Mucosa of descending colon (tissue), 3 donors: ENCODE measurements around the gene LAMC2. TPM values are rescaled to one million over a fixed set of nuclear protein-coding genes. Genes with fewer than 3 reads are reported as not detected.

Source experiments
- ATAC-seq: fragments of 200-7000 bp; cut with Tn5 transposase; one replicate; pipeline ENCODE4 v1.9.1; 2020; ENCODE audit warnings: mild to moderate bottlenecking, moderate library complexity
- DNase-seq, 3 donors: peaks; one replicate each; pipeline ENCODE4 v3.0.0-alpha.2; 2020
- H3K36me3 ChIP-seq: fragments of 200-600 bp; one replicate; pipeline ENCODE4 v1.8.0; 2021; ENCODE audit warnings: low read depth, mild to moderate bottlenecking
- H3K4me1 ChIP-seq: fragments of 200-600 bp; one replicate; pipeline ENCODE4 v1.8.0; 2021; ENCODE audit warnings: low read depth, mild to moderate bottlenecking
- H3K4me3 ChIP-seq: fragments of 200-600 bp; one replicate; pipeline ENCODE4 v1.8.0; 2021; ENCODE audit warnings: mild to moderate bottlenecking
- H3K9me3 ChIP-seq: fragments of 200-600 bp; one replicate; pipeline ENCODE4 v1.8.0; 2021; ENCODE audit warnings: mild to moderate bottlenecking
- intact Hi-C, 2 donors: fragments of 100-400 bp; cut with DNase I in 1 of 2; cut with micrococcal nuclease in 1 of 2; formaldehyde crosslinking; loops; one replicate each; pipeline versions ENCODE4 v1.11.0 to v1.11.1; 2022; cut with DNase I, micrococcal nuclease
- total RNA-seq, 3 donors: library from RNA; stranded (reverse); fragmentation: NEBNext Ultra II Directional in 2 of 3; extraction: Animal tissue kit (Norgen Biotek cat#: 25700) in 2 of 3; gene quantifications; one replicate each; pipeline versions ENCODE4 v1.2.1 to v1.2.4, GENCODE V29; 2021 to 2023
- TF ChIP-seq, protein P1 (sequence below): fragments of 200-600 bp; IDR thresholded peaks from one replicate; pipeline ENCODE4 v1.8.0; 2022; ENCODE audit warnings: antibody characterized with exemption, mild to moderate bottlenecking
- donor health status: DM: no; HTN: no; CAD: no; lungs with moderate emphysema.
- donor health status: DM: no; HTN: no; CAD: no.
- donor health status: DM: no; HTN: yes; CAD: no.

The LAMC2 gene
- total RNA-seq, 3 donors from 2014 or later = 16.3 to 36.9 (median 31.0) TPM

DNA sequence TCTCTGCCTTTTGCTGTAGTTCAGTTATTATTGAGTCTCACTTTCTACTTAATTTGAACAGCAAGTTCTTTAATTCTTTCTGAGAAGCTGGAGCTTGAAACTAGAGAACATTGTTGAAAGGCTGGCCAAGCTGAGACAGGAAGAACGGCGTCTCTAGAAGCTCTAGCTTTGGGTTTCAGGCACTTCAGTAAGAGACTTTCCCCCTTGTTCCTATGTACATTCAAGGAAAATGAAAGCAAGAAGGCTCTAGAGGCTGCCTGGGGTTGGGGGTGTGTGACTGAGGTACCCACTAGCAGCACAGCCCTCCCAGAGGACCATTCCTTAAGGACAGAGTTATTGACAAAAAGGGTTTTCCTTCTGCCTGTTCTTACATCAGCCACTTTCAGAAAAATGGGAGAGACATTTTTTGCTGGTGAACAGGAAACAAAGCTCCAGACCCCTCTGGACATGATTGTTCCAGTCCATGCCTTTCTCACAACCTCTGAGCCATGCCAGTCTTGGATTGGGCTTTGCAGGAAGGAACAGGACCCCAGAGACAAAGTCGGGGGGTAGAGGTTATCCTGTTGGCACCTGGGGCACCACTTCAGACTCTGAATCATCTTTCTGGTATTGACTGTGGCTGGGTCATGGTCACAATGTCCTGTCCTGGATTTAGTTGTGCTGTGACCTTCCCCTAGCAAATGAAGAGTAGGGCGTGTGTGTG lies 63.1 kb downstream of the LAMC2 start:
- H3K4me3 ChIP-seq = no peak overlapping the region
- ATAC-seq (no peak), DNase-seq (no peak)
- TF ChIP-seq, protein P1, sequence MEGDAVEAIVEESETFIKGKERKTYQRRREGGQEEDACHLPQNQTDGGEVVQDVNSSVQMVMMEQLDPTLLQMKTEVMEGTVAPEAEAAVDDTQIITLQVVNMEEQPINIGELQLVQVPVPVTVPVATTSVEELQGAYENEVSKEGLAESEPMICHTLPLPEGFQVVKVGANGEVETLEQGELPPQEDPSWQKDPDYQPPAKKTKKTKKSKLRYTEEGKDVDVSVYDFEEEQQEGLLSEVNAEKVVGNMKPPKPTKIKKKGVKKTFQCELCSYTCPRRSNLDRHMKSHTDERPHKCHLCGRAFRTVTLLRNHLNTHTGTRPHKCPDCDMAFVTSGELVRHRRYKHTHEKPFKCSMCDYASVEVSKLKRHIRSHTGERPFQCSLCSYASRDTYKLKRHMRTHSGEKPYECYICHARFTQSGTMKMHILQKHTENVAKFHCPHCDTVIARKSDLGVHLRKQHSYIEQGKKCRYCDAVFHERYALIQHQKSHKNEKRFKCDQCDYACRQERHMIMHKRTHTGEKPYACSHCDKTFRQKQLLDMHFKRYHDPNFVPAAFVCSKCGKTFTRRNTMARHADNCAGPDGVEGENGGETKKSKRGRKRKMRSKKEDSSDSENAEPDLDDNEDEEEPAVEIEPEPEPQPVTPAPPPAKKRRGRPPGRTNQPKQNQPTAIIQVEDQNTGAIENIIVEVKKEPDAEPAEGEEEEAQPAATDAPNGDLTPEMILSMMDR = no peak
- no peaks in the 10 kb centered on the region for H3K36me3 ChIP-seq
- H3K9me3 ChIP-seq = no peaks in the 10 kb centered on the region
- H3K4me1 ChIP-seq = no peaks in the 10 kb centered on the region
- intact Hi-C loops = no loop called here

DNA sequence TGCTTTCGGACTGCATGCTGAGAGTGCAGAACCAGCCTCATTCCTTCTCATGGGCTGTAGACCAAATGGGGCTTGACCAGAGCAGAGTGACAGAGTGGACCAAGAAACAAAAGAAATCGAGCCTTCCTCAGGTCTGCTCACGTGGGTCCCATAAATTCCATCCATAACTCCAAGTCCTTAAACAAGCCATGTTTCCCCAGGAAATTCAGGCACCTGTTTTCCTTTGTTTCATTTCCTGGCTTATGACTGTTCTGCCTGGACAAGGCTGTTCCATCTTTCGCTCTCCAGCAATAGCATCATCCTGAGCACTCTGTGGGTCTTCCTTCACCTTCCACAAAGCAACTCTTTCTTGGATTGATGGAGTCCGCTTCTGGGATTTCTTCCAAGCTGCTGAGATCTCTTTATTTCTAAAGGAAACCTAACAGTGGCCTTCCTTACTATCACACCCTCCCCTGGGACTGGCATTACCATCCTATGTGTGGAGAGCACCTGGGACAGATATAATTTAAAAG lies 63.9 kb downstream of the LAMC2 start:
- ATAC-seq = no peak

DNA sequence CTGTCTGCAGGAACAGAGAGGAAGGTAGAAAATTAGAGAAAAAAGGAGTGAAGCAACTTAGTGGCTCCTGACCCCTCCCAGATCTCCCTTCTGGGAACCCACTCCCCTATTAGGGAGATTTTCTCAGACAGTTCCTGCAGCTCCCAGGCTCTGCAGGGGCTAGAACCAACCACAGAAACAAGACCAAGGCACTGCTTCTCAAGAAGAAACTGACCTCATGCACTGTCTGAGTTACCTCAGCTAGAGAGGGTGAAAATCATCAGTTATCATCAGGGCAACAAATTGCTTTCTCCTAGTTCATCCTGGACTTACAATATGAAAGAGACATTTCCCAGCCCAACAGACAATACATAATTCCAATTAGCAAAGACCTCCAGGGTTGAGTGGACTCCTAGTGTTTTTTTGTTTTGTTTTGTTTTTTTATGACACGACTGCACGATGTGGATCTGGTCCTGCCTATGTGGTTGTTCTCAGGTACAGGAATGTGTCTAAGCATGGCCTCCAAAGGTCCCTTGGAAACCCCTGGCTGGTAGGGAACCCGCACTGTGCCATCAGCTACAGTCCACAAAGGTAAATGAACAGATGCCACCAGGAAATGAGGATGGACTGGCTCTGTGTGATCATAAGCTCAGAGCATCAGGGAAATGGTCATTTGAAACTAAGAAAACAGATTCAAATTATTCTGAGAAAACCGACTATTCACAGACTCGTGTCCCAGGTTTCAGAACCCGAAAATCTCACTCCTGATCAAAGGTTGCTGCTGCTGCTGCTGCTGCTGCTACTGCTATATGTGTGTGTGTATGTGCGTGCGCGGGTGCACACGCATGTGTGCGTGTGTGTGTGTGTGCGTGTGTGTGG lies 65.3 kb downstream of the LAMC2 start:
- no peak for DNase-seq
- intact Hi-C loops = no loop called here
- ATAC-seq = no peak
- Histone ChIP-seq H3K36me3 (no peaks in the 10 kb centered on the region), H3K9me3 (peaks cover 4% of the 10 kb centered on the region), H3K4me3 (no peak overlapping the region), H3K4me1 (no peaks in the 10 kb centered on the region)
- TF ChIP-seq, protein P1 = no peak

More for the DNA sequence above, 63.9 kb downstream of the LAMC2 start:
- Histone ChIP-seq H3K36me3 (no peaks in the 10 kb centered on the region), H3K9me3 (peaks cover 4% of the 10 kb centered on the region), H3K4me3 (no peak overlapping the region), H3K4me1 (no peaks in the 10 kb centered on the region)
- no peak for DNase-seq
- intact Hi-C loops = no loop called here
- TF ChIP-seq, protein P1 = no peak

DNA sequence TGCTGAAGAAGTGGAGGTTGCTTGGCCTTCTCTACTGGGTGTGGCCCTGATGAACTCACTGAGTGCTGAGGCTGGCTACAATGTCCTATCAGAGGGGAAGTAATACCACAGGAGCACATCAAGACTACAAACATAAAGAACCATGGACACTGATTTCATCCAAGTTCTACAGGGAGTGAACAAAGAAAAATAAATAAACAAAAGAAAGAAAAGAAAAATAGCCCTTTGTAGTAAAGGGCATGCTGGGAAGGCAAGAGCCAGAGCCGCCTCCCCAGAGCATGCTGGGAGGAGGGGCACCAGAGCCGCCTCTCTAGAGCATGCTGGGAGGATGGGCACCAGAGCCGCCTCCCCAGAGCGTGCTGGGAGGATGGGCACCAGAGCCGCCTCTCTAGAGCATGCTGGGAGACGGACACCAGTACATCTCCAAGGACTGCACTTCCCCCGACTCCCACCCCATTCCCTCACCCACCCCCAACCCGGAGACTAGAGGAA lies 65.9 kb downstream of the LAMC2 start:
- intact Hi-C loops = no loop called here
- Histone ChIP-seq H3K9me3 (peaks cover 4% of the 10 kb centered on the region), H3K4me3 (no peak overlapping the region), H3K4me1 (no peaks in the 10 kb centered on the region), H3K36me3 (no peaks in the 10 kb centered on the region)
- TF ChIP-seq, protein P1 = no peak
- no peak for DNase-seq
- ATAC-seq = no peak

DNA sequence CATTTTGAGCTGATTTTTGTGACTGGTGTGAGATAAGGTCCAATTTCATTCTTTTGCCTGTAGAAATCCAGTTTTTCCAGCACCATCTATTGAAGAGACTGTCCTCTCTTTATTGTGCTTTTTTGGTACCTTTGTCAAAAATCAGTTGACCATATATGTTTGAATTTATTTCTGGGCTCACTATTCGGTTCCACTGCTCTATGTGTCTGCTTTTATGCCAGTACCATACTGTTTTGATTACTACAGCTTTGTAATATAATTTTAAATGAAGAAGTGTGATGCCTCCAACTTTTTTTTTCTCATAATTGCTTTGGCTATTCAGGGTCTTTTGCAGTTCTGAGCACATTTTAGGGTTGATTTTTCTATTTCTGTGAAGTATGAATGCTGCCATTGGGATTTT lies 69.0 kb downstream of the LAMC2 start:
- no peak for ATAC-seq
- DNase-seq = no peak
- peaks cover 4% of the 10 kb centered on the region for H3K9me3 ChIP-seq
- TF ChIP-seq, protein P1 = no peak
- H3K36me3 ChIP-seq = no peaks in the 10 kb centered on the region
- intact Hi-C loops = no loop called here
- H3K4me3 ChIP-seq = no peak overlapping the region
- no peaks in the 10 kb centered on the region for H3K4me1 ChIP-seq
